GM18508 (cell line): ENCODE data around the gene MOXD1.
"Not testable (repeated sequence)": the region's sequence is repeated elsewhere in the genome, so short reads cannot be mapped to it uniquely, and the experiment has no call there.

Source experiments
- ATAC-seq: cut with Tn5 transposase; IDR thresholded peaks from one replicate; pipeline ENCODE4 v1.9.1; 2021; ENCODE audit warnings: moderate number of reproducible peaks; ENCODE audit not compliant: insufficient read depth, unreplicated experiment

Gene MOXD1

GRCh38 chr6:132286298-132287019, 114.8 kb downstream of the MOXD1 start:
- no peak for ATAC-seq

GRCh38 chr6:132285004-132285780, 116.1 kb downstream of the MOXD1 start:
- ATAC-seq: no peak

DNA sequence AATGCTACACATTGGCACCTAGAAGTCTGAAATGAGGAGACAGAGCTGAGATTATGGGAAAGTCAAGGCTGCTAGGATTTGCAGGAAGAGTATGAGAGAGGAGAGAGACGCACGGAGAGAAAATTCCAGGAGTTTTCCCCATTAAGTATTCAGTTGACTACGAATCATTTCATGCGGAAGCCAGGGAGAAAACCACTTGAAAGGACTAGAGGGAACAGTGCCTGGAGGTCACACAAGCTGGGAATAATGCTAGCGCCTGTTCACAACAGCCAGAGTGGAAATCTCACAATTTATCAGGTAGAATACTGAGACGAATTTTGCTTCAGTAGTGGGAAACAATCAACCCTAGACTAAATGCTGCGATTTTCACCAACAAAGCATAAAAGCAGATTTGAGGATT, 118.6 kb downstream of the MOXD1 start:
- no peak for ATAC-seq

DNA sequence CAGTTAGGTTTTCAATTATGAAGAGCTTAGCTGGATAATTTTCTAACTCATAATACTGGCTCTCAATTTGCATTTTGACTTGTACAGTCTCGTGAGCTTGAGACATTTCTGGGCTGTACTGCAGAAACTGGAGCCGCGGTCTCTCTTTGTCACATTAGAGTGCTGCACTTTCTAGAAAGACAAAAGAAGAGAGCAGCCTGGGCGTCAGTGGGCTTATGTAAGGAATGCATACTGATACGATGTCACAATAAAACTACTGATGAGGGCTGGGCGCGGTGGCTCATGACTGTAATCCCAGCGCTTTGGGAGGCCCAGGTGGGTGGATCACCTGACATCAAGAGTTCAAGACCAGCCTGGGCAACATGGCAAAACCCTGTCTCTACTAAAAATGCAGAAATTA, 120.8 kb downstream of the MOXD1 start:
- no peak for ATAC-seq

DNA sequence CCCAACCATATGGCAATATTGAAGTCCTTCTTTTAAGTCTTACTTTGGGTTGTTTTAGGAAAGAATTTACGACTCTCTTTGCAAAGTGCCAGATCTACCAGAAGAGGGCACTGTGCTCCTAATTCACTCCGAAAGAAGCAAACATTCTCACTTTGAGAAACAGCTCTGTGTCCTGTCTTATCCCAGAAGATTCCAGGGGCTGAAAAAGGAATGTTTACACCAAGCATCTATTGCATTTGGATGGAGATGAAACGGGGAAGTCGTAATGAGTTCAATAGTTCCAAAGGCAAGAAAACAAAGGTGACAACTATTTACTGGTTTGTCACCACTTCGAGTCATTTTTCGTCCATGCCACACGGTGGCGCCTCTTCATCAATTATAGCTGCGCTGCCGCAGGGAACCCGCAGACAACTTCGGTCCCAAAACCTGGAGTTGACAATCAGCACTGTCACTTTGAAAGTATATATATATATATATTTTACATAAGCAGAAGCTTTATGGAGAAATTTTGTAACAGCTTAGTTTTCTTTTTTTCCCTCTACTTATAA, 121.6 kb downstream of the MOXD1 start:
- peak; percentile 84 for ATAC-seq

- no peak for ATAC-seq
Observed at GRCh38 chr6:132275066-132275970, 126.0 kb downstream of the MOXD1 start.

- no peak for ATAC-seq
Observed at GRCh38 chr6:132272776-132273175, 128.5 kb downstream of the MOXD1 start.

- ATAC-seq: no peak
Observed at GRCh38 chr6:132270726-132271402, 130.4 kb downstream of the MOXD1 start.

DNA sequence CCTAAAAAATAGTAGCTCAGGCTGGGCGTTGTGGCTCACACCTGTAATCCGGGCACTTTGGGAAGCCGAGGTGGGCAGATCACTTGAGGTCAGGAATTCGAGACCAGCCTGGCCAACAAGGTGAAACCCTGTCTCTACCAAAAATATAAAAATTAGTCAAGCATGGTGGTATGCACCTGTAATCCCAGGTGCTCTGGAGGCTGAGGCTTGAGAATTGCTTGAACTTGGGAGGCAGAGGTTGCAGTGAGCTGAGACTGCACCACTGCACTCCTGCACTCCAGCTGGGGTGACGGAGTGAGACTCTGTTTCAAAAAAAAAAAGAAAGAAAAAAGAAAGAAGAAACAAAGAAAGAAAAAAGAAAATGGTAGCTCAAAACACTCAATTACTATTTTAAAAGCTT, 132.6 kb downstream of the MOXD1 start:
- not testable (repeated sequence) for ATAC-seq

DNA sequence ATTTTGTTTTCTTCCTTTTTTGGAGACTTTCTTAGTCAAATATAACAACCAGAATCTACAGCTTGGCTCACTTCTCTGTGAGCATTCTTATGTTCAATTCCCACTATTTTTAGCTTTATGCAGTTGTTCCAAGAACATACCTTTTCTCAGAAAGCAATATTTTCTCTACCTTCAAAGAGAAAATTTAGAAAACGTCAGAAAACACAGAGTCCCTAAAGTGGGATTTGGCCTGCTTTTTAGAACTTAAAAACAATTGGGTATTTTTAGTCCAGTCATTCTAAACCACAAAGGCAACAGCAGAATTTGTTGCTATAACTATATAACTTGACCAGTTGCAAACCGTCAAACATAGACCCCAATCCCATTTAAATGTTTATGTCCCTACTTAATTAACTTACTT, 133.1 kb downstream of the MOXD1 start:
- ATAC-seq: no peak

DNA sequence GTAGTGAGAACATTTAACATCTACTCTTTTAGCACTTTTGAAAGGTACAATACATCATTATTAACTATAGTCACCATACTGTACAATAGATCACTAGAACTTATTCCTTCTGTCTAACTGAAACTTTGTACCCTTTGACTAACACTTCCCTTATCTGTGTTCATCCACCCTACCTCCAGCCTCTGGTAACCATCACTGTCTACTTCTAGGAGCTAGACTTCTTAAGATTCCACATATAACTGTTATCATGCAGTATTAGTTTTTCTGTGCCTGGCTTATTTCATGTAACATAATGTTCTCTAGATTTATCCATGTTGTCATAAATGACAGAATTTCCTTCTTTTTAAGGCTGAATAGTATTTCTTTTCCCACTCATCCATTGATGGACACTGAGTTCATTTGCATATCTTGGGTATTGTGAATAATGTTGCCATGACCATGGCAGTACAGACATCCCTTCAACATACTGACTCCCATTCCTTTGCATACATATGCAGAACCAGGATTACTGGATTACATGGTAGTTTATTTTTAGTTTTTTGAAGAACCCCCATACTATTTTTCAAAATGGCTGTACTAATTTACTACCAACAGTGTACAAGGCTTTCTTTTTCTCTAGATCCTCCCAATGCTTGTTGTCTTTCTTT, 135.7 kb downstream of the MOXD1 start:
- ATAC-seq: no peak

- ATAC-seq: no peak
Observed at GRCh38 chr6:132264021-132264500, 137.2 kb downstream of the MOXD1 start.

- no peak for ATAC-seq
Observed at GRCh38 chr6:132261354-132261753, 139.9 kb downstream of the MOXD1 start.

- no peak for ATAC-seq
Observed at GRCh38 chr6:132259070-132259469, 142.2 kb downstream of the MOXD1 start.

DNA sequence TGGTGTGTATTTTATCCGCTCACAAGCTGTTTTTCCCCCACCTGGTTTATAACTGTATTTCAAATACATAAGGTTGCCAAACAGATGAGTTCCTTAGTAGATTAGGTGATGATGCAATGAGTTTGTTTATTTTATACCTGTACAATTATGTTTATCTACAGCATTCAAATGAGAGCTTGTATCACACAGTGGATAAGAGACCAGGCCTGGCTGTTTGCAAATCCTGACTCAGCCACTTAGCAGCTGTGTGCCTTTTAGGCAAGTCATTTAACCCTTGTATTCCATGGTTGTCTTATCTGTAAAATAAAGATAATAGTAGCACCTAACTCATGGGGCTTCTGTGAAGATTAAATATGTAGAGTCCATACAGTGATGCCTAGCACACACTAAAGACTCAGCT, 143.7 kb downstream of the MOXD1 start:
- no peak for ATAC-seq

DNA sequence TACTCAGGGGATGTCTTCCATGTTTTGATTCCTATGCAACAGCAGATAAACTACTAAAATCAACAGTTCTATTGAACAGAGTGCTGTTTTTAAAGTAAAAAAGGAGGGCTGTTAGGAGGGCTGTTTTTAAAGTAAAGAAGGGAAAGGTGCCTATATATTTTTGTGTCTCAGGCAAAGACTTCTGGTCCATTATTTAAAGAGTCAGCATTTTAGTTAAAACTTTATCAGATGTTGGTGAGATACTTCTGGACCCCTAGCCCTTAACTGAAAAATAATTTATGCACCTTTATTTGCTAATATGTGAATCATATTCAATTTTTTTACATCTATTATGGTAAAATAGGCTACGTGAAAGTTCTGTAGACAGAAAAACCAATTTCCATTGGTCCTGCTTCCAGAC, 144.8 kb downstream of the MOXD1 start:
- ATAC-seq: no peak

GRCh38 chr6:132253906-132254305, 147.4 kb downstream of the MOXD1 start:
- ATAC-seq: no peak

- no peak for ATAC-seq
Observed at GRCh38 chr6:132253211-132253610, 148.1 kb downstream of the MOXD1 start.

DNA sequence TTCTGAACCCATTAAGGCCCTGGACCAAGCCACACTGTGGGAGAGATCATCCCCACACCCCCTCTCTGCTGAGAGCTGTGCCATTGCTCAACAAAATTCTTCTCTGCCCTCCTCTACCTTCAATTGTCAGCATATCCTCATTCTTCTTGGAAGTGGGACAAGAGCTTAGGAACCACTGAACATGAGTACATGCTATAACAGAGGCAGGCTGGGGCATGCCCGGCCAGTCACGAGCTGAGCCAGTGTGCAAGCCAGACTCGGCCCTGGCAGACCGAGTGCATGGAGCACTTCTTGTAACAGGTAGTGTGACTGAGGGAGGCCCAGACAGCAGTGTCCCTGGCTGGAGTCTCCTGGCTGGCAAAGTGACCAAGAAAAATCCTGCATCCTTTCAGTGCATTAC, 149.2 kb downstream of the MOXD1 start:
- ATAC-seq: no peak
